DMS 273 (cell line): ENCODE measurements around the gene PRRX2.
A peak's percentile ranks its signal among the peaks of the same experiment; 100 is the strongest.

Experiments used
- DNase-seq: peaks from one replicate; lab custom pipeline; 2025; ENCODE audit not compliant: unreplicated experiment; lab: John Stamatoyannopoulos, UW

Gene PRRX2

DNA sequence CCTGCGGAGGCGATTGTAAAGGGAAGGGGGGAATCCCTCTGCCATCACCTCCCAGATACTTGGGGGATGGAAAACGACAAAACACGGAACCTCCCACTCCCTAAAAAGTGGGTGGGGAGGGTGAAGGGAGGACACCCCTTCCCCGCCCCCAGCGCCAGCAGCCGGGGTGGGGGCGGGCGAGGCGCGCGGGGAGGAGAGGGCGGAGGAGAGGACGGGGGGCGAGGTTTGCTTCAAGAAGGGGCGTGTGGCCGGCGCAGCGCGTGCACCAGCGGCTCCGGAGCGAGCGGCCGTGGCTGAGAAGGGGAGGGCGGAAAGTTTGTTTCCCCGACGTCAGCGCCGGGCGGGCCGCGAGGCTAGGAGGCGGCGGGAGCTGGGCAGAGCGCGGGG lies at the start of gene PRRX2:
PRRX2 (plus strand) TSS at position 259 of the 387 bp plus-strand sequence. CDS start 221 bp downstream, outside the sequence.
- DNase-seq: peak; percentile 67

DNA sequence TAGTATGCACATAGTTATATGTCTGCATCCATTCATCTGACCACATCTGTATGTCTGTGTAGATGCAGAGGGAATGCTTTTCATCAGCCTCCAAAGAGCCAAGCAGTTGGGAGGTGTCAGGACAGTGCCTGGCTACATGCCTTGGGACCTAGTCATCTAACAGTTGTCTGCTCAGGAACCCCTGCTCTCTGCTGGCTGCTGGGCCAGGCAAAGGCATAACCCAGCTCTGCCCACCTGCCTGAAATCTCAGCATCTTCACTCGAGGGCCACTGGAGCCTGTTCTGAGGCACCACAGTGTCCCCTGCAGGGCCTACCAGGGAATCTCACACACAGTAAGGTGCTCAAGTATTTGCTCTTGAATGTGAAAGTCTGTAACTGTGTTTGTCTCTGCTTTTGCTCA lies 48.3 kb upstream of the PRRX2 start:
- DNase-seq: peak; percentile 68

DNA sequence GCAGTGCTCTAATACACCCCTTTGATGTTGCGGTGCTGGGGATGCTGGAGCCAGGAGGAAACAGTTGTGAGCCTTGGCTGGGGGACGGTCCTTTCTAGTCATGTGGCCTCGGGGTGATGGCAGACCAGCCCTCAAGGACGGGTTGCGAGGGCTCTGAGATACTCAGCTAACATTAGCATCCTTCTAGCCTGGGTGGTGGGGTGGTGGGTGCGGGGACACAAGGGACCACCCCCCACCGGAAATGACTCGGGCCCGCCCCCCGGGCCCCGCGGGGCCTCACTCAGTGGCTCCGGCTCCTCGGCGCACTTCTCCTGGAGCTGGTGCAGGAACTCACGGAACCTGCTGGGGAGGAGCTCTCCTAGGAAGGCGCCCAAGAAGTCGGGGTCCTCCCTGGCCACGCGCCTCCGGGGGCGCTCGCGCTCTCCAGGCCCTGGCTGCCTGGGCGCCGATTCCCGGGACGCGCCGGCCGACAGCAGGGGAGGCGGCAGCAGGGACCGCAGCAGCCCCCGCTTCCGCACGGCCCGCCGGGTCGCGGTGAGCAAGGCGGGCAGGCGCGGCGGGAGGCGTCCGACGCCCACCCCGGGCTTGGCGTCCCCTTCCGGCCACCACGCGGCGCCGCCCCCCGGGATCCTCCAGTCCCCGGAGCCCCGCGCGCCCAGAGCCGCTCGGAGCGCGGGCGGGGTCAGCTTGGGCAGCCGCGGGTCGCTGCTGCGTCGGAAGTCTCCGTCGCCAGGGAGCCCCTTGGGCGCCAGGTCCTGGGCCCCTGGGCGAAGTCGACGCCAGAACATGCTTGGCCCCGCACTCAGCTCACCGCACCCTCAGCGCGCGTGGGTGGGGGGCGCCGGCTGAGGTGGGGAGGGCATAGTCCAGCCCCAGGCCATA lies 45.4 kb upstream of the PRRX2 start:
- peak; percentile 66 for DNase-seq

GRCh38 chr9:129620669-129621295 lies 44.7 kb upstream of the PRRX2 start, which contains the start of gene C9orf50:
C9orf50 (minus strand) TSS chr9:129621101; CDS start chr9:129620574, 527 bp downstream.
- DNase-seq: peak; percentile 43

DNA sequence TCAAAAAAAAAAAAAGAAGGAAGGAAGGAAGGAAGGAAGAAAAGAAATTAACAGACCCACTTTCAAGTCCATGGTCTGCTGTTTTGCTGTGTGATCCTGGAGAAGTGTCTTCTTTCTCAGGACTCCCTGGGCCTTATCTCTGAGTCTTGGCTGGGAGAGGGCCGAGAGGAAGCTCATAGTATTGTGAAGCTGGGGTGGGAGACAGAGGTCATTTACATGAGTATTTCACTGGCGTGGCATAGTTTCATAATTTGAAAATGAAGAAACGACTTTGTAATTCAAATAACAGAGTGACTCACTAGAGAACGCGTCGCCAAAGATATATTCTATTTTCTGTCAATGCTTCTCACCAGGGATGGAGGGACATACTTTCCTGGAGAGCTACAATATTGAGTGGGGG lies 42.1 kb upstream of the PRRX2 start:
- no peak for DNase-seq

DNA sequence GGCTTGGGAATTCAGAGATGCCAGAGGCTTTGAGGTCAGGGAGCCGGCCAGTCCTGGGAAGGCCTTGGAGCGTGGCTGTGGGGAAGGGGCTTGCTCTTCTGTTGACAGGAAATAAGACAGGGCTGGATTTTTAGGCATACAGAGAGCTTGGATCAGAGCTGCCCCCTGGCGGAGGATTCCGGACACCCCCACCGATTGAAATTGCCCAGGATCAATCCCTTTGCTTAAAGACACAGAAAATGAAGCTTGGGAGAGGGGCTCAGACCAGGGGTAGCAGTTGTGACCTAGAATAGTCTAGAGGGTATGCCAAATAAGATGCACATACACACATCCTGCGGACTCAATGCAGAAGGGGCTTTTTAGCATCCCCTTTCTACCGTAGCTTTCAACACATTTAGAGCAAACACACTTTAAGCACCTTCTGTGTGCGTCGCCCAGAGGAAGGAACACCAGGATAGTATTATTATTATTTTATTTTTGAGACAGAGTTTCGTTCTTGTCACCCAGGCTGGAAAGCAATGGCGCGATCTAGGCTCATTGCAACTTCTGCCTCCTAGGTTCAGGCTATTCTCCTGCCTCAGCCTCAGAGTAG lies 41.2 kb upstream of the PRRX2 start:
- DNase-seq: peak; percentile 78

- no peak for DNase-seq
Observed at GRCh38 chr9:129624947-129625346, 40.5 kb upstream of the PRRX2 start.

GRCh38 chr9:129626079-129626624 lies 39.3 kb upstream of the PRRX2 start, which contains the start of gene NTMT1:
NTMT1 (plus strand) TSS chr9:129626163; CDS start chr9:129632704, 6,541 bp downstream.
- peak; percentile 88 for DNase-seq

- peak; percentile 56 for DNase-seq
Observed at GRCh38 chr9:129626625-129627284, 38.7 kb upstream of the PRRX2 start.

DNA sequence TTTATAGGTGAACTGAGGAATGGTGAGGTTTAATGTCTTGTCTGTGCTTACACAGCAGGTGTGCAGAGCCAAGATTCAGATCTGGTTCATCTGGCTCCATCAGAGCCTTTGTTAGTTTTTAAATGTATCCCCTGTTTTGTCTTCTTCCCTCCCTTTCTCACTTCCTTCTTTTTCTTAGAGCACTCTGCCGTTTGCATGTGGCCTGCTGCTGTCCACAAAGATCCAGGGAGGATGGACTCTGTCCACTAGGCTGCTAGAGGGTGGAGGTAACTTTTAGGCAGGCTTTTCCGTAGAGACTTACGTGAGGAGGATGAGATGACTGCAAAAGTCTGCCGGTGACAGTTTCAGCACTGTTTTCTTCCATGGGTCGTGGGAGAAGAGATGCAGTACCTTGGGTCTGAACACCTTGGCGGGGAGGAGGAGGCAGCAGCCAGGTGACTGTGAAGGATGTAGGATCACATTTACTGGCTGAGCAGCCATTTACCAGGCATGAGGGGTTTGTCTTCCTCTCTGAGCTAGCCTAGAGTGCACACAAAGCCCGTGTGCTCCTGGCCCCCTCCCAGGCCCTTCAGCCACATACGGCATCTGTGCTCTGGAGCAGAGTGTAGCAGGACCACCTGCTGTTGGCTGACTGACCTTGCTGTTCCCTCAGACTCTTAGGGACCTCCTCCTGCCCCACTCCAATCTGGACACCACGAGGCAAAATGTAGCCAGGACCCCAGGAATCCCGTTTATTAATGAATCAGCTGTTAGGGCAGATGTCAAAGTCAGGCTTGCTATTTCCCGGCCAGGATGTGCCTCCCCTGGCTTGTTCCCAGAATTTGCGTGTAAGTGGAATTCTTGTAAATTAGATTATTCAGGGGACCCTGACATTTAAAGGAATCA lies 37.6 kb upstream of the PRRX2 start:
- peak; percentile 90 for DNase-seq

DNA sequence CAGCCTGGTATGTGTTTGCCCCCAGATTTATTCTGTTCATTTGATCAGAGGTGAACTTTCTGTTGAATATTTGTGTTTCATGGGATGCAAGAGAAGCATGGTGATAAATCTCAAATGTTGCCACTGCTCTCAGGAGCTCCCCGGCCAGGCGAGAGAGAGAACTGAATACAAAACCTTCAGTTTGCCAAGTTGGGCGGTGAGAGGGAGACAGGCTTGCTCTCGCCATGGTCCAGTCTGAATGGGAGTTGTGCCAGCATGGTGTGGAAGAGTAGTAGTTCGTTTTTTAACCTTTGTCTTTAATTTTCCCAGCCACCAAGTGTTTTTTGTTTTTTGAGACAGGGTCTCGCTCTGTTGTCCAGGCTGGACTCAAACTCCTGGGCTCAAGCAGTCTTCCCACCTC lies 36.7 kb upstream of the PRRX2 start:
- no peak for DNase-seq

DNA sequence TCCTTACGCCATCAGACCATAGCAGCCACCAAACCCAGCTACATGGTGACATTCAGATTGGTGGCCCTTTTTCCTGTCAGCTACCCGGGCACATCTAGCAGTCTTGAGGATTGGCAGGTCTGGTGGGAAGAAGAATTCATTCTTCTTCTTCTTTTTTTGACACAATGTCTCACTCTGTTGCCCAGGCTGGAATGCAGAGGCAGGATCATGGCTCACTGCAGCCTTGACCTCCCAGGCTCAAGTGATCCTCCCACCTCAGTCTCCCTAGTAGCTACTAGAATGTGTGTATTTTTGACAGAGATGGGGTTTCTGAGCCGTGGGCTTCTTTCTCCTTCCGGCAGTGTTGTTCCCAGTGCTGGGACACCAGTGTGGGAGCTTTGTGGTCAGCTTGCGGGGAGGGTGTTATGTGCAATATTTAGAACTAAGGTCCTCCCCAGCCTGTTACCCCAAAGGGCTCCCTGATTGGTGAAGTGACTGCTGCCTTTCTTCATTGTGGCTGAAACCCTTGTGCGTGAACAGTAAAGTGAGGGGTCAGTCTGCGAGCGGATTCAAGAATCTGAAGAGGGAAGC lies 36.1 kb upstream of the PRRX2 start:
- no peak for DNase-seq

GRCh38 chr9:129630967-129631673 lies 34.3 kb upstream of the PRRX2 start:
- no peak for DNase-seq

GRCh38 chr9:129631674-129632129 lies 33.7 kb upstream of the PRRX2 start:
- DNase-seq: no peak

- no peak for DNase-seq
Observed at GRCh38 chr9:129632460-129632859, 33.0 kb upstream of the PRRX2 start.

DNA sequence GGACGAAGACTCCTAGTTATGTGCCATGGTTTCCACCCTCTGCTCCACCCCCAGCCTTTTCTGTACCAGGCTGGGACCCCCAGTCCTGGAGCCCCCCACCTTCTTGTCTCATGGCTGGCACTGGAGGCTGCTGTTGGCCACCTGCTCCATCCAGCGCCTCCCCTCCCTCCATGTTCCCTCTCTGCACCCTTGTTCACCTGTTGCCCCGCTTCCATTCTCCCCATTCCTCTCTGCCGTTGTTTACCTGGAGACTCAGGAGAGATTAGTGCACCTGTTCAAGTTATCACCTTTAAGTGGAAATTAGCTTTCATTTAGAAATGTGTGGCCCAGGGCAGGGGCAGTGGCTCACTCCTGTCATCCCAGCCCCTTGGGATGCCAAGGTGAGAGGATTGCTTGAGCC lies 32.2 kb upstream of the PRRX2 start:
- no peak for DNase-seq

DNA sequence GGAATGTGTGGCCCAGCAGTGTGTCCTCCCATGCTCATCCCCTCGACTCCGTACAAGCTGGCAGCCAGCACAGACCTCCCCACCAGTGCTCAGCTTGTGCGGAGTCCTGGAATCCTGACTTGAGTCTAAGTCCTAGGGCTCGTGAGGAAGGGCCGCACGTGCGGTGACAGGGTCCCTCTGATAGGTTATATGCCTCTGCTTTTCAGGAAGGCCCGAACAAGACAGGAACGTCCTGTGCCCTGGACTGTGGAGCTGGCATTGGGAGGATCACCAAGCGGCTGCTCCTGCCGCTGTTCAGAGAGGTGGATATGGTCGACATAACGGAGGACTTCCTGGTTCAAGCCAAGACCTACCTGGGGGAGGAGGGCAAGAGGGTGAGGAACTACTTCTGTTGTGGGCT lies 31.6 kb upstream of the PRRX2 start:
- DNase-seq: no peak

DNA sequence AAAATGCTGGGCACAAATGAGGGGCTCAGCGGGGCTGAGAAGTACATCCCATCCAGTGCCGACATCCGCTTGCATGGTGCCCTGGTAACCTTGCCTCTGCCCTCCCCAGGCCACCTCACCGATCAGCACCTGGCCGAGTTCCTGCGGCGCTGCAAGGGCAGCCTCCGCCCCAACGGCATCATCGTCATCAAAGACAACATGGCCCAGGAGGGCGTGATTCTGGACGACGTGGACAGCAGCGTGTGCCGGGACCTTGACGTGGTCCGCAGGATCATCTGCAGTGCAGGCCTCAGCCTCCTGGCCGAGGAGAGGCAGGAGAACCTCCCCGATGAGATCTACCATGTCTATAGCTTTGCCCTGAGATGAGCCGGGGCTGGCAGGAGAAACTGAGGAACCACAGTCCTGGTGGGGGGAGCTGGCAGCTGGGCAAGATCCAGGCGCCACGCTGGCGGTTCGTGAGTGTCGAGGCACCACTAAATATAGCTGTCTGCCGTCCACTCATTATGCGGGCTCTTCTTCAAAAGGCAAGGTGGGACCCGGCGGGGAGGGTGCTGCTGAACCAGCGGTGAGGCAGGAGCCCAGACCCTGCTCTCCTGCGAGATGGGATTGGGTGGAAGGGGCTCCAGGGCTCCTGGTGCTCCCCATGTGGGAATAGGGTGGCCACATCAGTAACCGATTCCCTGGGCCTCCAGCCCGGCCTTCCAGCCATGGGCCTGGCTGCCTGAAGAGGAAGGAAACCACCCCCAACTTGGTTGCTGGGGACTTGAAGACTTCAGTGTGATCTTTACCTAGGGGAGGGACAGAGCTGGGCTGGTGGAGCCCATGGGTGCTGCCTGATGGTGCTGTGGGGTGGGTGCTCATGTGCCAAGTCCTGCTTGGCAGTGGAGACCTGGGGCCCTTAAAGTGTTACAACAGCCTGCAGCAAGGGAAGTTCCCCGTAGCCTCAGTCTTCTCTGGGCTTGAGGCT lies 30.1 kb upstream of the PRRX2 start:
- DNase-seq: no peak
